A549 (cell line): Measurements from ENCODE around the gene LRP5. TPM values are rescaled to one million over a fixed set of nuclear protein-coding genes. Genes with fewer than 3 reads are reported as not detected.
A peak's percentile ranks its signal among the peaks of the same experiment; 100 is the strongest.

Experiments used
- ATAC-seq, 2 experiments: fragments of 200-7000 bp in 1 of 2; fragments of >200 bp in 1 of 2; cut with Nextera tagmentation in 1 of 2; cut with Tn5 transposase in 1 of 2; 3 replicates each; pipeline versions ENCODE4 v1.8.0 to v1.9.1; 2018 to 2020; ENCODE audit warnings: mild to moderate bottlenecking in 1 of 2, moderate library complexity in 1 of 2
- CTCF ChIA-PET: fragments of 300-600 bp; sonication (Branson Sonifier 250); formaldehyde crosslinking; extraction: SDS; loops from one replicate; lab custom pipeline; 2021; ENCODE audit warnings: antibody characterized with exemption, inconsistent platforms; lab: Yijun Ruan, JAX
- POLR2A ChIA-PET: fragments of 350-600 bp; formaldehyde crosslinking; extraction: SDS; loops from one replicate; lab custom pipeline; 2021; ENCODE audit warnings: antibody characterized with exemption, inconsistent platforms; lab: Yijun Ruan, JAX
- DNase-seq, 2 experiments: peaks; one replicate each; pipeline versions ENCODE4 v3.0.0 to v3.0.0-alpha.2; 2011 to 2016; ENCODE audit warnings: low read depth in 1 of 2, low spot score in 1 of 2
- FAIRE-seq: peaks from 2 replicates; lab custom pipeline; 2011; peaks lifted over from hg19 to GRCh38; lab: Jason Lieb, UNC
- H3K27ac ChIP-seq, 2 experiments: fragments of >200 bp; sonication (Bioruptor Twin); formaldehyde crosslinking; 3 replicates each; pipeline ENCODE4 v1.5.1; 2016 to 2017
- H3K4me1 ChIP-seq: fragments of >200 bp; sonication (Bioruptor Twin); formaldehyde crosslinking; 3 replicates; pipeline ENCODE4 v1.6.1; 2016
- H3K4me2 ChIP-seq: fragments of >200 bp; sonication (Bioruptor Twin); formaldehyde crosslinking; 3 replicates; pipeline ENCODE4 v1.6.1; 2016
- H3K4me3 ChIP-seq: fragments of >200 bp; sonication (Bioruptor Twin); formaldehyde crosslinking; 3 replicates; pipeline ENCODE4 v1.5.1; 2016
- H3K9me3 ChIP-seq: fragments of >200 bp; sonication (Bioruptor Twin); formaldehyde crosslinking; 3 replicates; pipeline ENCODE4 v1.6.1; 2016
- CBX8 ChIP-seq: fragments of 200-600 bp; sonication (generic); IDR thresholded peaks from 2 replicates; pipeline ENCODE4 v1.6.1; 2016
- CEBPB ChIP-seq, 2 experiments: fragments of >200 bp in 1 of 2; sonication (Bioruptor Twin) in 1 of 2; formaldehyde crosslinking in 1 of 2; IDR thresholded peaks; 2 replicates each; pipeline ENCODE4 v1.6.1; 2012 to 2016
- CHD4 ChIP-seq: fragments of 200-600 bp; sonication (generic); IDR thresholded peaks from 2 replicates; pipeline ENCODE4 v1.6.1; 2016; ENCODE audit warnings: antibody characterized with exemption, mild to moderate bottlenecking, borderline replicate concordance
- EHF ChIP-seq: fragments of 250-450 bp; sonication (Bioruptor Pico); IDR thresholded peaks from 2 replicates; pipeline ENCODE4 v1.5.0; 2020; ENCODE audit warnings: mild to moderate bottlenecking
- ESRRA ChIP-seq: fragments of 150-350 bp; IDR thresholded peaks from 2 replicates; pipeline ENCODE4 v1.6.1; 2014; ENCODE audit warnings: mild to moderate bottlenecking, low read length, borderline replicate concordance
- FOSL2 ChIP-seq, 2 experiments: fragments of 450-650 bp in 1 of 2; fragments of >200 bp in 1 of 2; sonication (Bioruptor Twin) in 1 of 2; formaldehyde crosslinking; IDR thresholded peaks; 2 replicates each; pipeline versions ENCODE4 v1.5.0 to v1.6.1; 2016 to 2020; ENCODE audit warnings: mild to moderate bottlenecking in 1 of 2, moderate library complexity in 1 of 2
- FOXS1 ChIP-seq: fragments of 250-450 bp; sonication (Bioruptor Pico); IDR thresholded peaks from 2 replicates; pipeline ENCODE4 v1.5.0; 2020; ENCODE audit warnings: mild to moderate bottlenecking, moderate library complexity
- GATA3 ChIP-seq: IDR thresholded peaks from 2 replicates; pipeline ENCODE4 v1.6.1; 2012; ENCODE audit warnings: borderline replicate concordance
- HEYL ChIP-seq: fragments of 250-450 bp; sonication (Bioruptor Pico); IDR thresholded peaks from 2 replicates; pipeline ENCODE4 v1.8.0; 2021; ENCODE audit warnings: mild to moderate bottlenecking, moderate library complexity
- HOXA7 ChIP-seq: fragments of 250-450 bp; sonication (Bioruptor Pico); IDR thresholded peaks from 2 replicates; pipeline ENCODE4 v1.5.0; 2020; ENCODE audit warnings: mild to moderate bottlenecking, moderate library complexity
- HOXB5 ChIP-seq: fragments of 250-450 bp; sonication (Bioruptor Pico); IDR thresholded peaks from 2 replicates; pipeline ENCODE4 v1.5.0; 2020; ENCODE audit warnings: mild to moderate bottlenecking, moderate library complexity
- JUNB ChIP-seq: fragments of >200 bp; sonication (Bioruptor Twin); formaldehyde crosslinking; IDR thresholded peaks from 2 replicates; pipeline ENCODE4 v1.6.1; 2016
- KDM1A ChIP-seq: fragments of 200-600 bp; sonication (generic); IDR thresholded peaks from 2 replicates; pipeline ENCODE4 v1.6.1; 2016; ENCODE audit warnings: low read depth, mild to moderate bottlenecking
- MAFK ChIP-seq: fragments of 450-650 bp; IDR thresholded peaks from 2 replicates; pipeline ENCODE4 v1.6.1; 2014; ENCODE audit not compliant: partially characterized antibody
- MYC ChIP-seq: IDR thresholded peaks from 2 replicates; pipeline ENCODE4 v1.6.1; 2012; ENCODE audit warnings: mild to moderate bottlenecking, inconsistent platforms, low read length, improper control_type of control experiment, borderline replicate concordance
- NFE2L2 ChIP-seq: fragments of 150-350 bp; conservative IDR thresholded peaks from 2 replicates; pipeline ENCODE4 v1.6.1; 2014; ENCODE audit warnings: low read length
- NPAS2 ChIP-seq: fragments of 250-450 bp; sonication (Bioruptor Pico); IDR thresholded peaks from 2 replicates; pipeline ENCODE4 v1.8.0; 2022; ENCODE audit warnings: mild to moderate bottlenecking, moderate library complexity, borderline replicate concordance
- PHF8 ChIP-seq: fragments of 200-600 bp; sonication (generic); IDR thresholded peaks from 2 replicates; pipeline ENCODE4 v1.6.1; 2016; ENCODE audit warnings: low read depth, mild to moderate bottlenecking, antibody characterized with exemption, moderate library complexity, borderline replicate concordance
- RFX5 ChIP-seq: fragments of 450-650 bp; IDR thresholded peaks from 2 replicates; pipeline ENCODE4 v1.7.1; 2014; ENCODE audit warnings: antibody characterized with exemption, mild to moderate bottlenecking, moderate library complexity
- RNF2 ChIP-seq: fragments of 200-600 bp; sonication (generic); IDR thresholded peaks from 2 replicates; pipeline ENCODE4 v1.6.1; 2016; ENCODE audit warnings: low read depth, mild to moderate bottlenecking, antibody characterized with exemption, moderate library complexity, borderline replicate concordance
- SREBF2 ChIP-seq: fragments of 450-650 bp; IDR thresholded peaks from 2 replicates; pipeline ENCODE4 v1.6.1; 2014; ENCODE audit warnings: mild to moderate bottlenecking, moderate library complexity
- ZNF302 ChIP-seq: fragments of 250-450 bp; sonication (Bioruptor Pico); IDR thresholded peaks from 2 replicates; pipeline ENCODE4 v1.9.0; 2021; ENCODE audit warnings: inconsistent platforms, mild to moderate bottlenecking, moderate library complexity
- WGBS: methylation state at CpG from one replicate; pipeline ENCODE4 v1.1.6; 2017; ENCODE audit errors: missing lambda C conversion rate; 5-methylcytosine and 5-hydroxymethylcytosine counted together
- polyA plus RNA-seq, 4 experiments: library from polyadenylated mRNA; depleted of rRNA in 3 of 4; stranded (reverse); fragments of >200 nt; fragmentation: RNase III in 1 of 4; extraction: RNeasy Plus Mini Kit Qiagen cat#74134 plus additional on column Dnase treatment in 1 of 4; gene quantifications; 2 replicates in 3 of 4; 3 replicates in 1 of 4; pipeline ENCODE4 v1.2.3, GENCODE V29; 2011 to 2017
- TF ChIP-seq, protein P1 (sequence below): fragments of 150-350 bp; IDR thresholded peaks from 2 replicates; pipeline ENCODE4 v1.6.1; 2014; ENCODE audit warnings: low read depth, mild to moderate bottlenecking, low read length
- TF ChIP-seq, protein P2 (sequence below): IDR thresholded peaks from 2 replicates; pipeline ENCODE4 v1.6.1; 2012
- TF ChIP-seq, protein P3 (sequence below): fragments of >200 bp; sonication (Bioruptor Twin); formaldehyde crosslinking; IDR thresholded peaks from 3 replicates; pipeline ENCODE4 v1.6.1; 2016
- TF ChIP-seq, protein P4 (sequence below): fragments of 450-650 bp; IDR thresholded peaks from 2 replicates; pipeline ENCODE4 v1.6.1; 2014; ENCODE audit warnings: antibody characterized with exemption

Gene LRP5
- polyA plus RNA-seq, 2 of the 4 experiments (the other 2 are of a cell fraction) = 10.9 to 32.3 TPM

DNA sequence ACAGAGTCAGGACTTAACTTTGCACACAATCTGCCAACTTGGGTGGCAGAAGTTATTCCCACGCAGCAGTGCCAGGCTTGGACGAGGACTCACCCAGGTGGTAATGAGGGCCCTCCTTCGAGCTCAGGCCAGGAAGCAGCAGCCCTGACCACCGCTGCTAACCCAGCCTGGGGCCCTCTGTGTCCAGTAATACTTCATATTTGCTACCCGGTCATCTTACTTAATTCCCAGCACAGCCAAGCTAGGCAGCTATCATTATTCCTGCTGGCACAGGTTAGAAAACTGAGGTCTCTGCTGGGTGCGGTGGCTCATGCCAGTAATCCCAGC is 15.4 kb upstream of the LRP5 start:
- Histone ChIP-seq H3K4me1 (peaks cover 20% of the 10 kb centered on the region), H3K9me3 (no peaks in the 10 kb centered on the region), H3K4me2 (peak overlapping the region; percentile 90; the same call in 1 of the 3 replicates), H3K4me3 (no peak overlapping the region), H3K27ac (peak overlapping the region in 1 of 2 experiments; percentile 82; a peak in 4 of 6 replicates)
- WGBS = 82% methylated on average over 6 of the region's 6 CpGs
- TF ChIP-seq, protein P1, sequence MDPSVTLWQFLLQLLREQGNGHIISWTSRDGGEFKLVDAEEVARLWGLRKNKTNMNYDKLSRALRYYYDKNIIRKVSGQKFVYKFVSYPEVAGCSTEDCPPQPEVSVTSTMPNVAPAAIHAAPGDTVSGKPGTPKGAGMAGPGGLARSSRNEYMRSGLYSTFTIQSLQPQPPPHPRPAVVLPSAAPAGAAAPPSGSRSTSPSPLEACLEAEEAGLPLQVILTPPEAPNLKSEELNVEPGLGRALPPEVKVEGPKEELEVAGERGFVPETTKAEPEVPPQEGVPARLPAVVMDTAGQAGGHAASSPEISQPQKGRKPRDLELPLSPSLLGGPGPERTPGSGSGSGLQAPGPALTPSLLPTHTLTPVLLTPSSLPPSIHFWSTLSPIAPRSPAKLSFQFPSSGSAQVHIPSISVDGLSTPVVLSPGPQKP = no peak
- TF ChIP-seq ZNF302 (CRISPR knock-in tag) = no peak
- TF ChIP-seq MAFK = no peak
- TF ChIP-seq CHD4 = no peak
- no peak for TF ChIP-seq MYC
- no peak for TF ChIP-seq NPAS2
- TF ChIP-seq HOXB5 = no peak
- no peak for TF ChIP-seq CBX8
- no peak for TF ChIP-seq CEBPB (IDR thresholded peaks at IDR 0.05)
- no peak for TF ChIP-seq ESRRA
- TF ChIP-seq, protein P2, sequence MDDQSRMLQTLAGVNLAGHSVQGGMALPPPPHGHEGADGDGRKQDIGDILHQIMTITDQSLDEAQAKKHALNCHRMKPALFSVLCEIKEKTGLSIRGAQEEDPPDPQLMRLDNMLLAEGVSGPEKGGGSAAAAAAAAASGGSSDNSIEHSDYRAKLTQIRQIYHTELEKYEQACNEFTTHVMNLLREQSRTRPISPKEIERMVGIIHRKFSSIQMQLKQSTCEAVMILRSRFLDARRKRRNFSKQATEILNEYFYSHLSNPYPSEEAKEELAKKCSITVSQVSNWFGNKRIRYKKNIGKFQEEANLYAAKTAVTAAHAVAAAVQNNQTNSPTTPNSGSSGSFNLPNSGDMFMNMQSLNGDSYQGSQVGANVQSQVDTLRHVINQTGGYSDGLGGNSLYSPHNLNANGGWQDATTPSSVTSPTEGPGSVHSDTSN = no peak
- TF ChIP-seq KDM1A = no peak
- no peak for TF ChIP-seq HOXA7 (CRISPR knock-in tag)
- TF ChIP-seq SREBF2 = no peak
- TF ChIP-seq NFE2L2 = no peak
- TF ChIP-seq EHF (CRISPR knock-in tag) = no peak
- TF ChIP-seq RFX5 = no peak
- no peak for TF ChIP-seq JUNB
- no peak for TF ChIP-seq HEYL
- DNase-seq (no peak), FAIRE-seq (no peak), ATAC-seq (no peak)
- ChIA-PET POLR2A (interaction anchor here (2.8 kb wide), 1 partner anchor 25 kb away, joined by 13 read pairs; the partner anchor contains the start of gene C11orf24), CTCF (interaction anchor here (0.6 to 7.0 kb wide), 38 partner anchors 10 to 689 kb away, joined by 3 to 131 read pairs (median 8); partner anchors contain the start of genes C11orf24 and LRP5)

DNA sequence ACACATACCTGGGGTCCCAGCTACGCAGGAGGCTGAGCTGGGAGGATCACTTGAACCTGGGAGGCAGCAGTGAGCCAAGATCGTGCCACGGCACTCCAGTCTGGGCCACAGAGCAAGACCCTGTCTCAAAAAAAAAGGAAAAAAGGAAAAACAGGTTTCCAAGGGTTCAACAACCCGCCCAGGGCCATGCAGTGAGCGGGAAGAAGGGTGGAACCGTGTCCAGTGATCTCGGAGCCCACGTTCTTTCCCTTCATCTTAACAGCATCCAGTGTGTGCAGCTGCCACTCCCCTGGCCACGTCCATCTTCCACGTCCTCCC is 14.9 kb upstream of the LRP5 start:
- FAIRE-seq (no peak), ATAC-seq (no peak; a peak in 2 of 6 replicates), DNase-seq (no peak)
- peak overlapping the region; percentile 90 for H3K4me2 ChIP-seq
- peak overlapping the region; percentile 81 to 82 for H3K27ac ChIP-seq
- WGBS = 34% methylated on average over 10 of the region's 10 CpGs
- TF ChIP-seq, protein P3, sequence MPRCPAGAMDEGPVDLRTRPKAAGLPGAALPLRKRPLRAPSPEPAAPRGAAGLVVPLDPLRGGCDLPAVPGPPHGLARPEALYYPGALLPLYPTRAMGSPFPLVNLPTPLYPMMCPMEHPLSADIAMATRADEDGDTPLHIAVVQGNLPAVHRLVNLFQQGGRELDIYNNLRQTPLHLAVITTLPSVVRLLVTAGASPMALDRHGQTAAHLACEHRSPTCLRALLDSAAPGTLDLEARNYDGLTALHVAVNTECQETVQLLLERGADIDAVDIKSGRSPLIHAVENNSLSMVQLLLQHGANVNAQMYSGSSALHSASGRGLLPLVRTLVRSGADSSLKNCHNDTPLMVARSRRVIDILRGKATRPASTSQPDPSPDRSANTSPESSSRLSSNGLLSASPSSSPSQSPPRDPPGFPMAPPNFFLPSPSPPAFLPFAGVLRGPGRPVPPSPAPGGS = no peak
- TF ChIP-seq GATA3 (no peak), FOXS1 (CRISPR knock-in tag) (no peak), FOSL2 (IDR thresholded peaks at IDR 0.05) (no peak), FOSL2 (CRISPR knock-in tag; IDR thresholded peaks at IDR 0.05) (no peak), HOXA7 (CRISPR knock-in tag) (no peak), RNF2 (no peak), PHF8 (no peak), ESRRA (no peak)
- TF ChIP-seq, protein P4, sequence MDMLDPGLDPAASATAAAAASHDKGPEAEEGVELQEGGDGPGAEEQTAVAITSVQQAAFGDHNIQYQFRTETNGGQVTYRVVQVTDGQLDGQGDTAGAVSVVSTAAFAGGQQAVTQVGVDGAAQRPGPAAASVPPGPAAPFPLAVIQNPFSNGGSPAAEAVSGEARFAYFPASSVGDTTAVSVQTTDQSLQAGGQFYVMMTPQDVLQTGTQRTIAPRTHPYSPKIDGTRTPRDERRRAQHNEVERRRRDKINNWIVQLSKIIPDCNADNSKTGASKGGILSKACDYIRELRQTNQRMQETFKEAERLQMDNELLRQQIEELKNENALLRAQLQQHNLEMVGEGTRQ = no peak
- H3K4me3 ChIP-seq = no peak overlapping the region; the same call in 2 of the 3 replicates
- ChIA-PET CTCF (interaction anchor here (0.6 to 7.0 kb wide), 44 partner anchors 11 to 689 kb away, joined by 3 to 131 read pairs (median 7); partner anchors contain the start of genes C11orf24 and LRP5), POLR2A (interaction anchor here (0.6 to 2.8 kb wide), 2 partner anchors 10 to 25 kb away, joined by 3 to 13 read pairs; partner anchors contain the start of gene C11orf24)
- H3K9me3 ChIP-seq = no peaks in the 10 kb centered on the region
- H3K4me1 ChIP-seq = peaks cover 23% of the 10 kb centered on the region
